HG02588 (cell line): ENCODE measurements around the gene ZBTB7B.
A peak's percentile ranks its signal among the peaks of the same experiment; 100 is the strongest.

ENCODE experiments used
- ATAC-seq: cut with Tn5 transposase; IDR thresholded peaks from one replicate; pipeline ENCODE4 v1.9.1; 2021; ENCODE audit warnings: mild to moderate bottlenecking, moderate library complexity; ENCODE audit not compliant: unreplicated experiment

Gene ZBTB7B

GRCh38 chr1:155002464-155003226, at the start of gene ZBTB7B:
ZBTB7B (plus strand) TSS chr1:155002802; CDS start chr1:155014661, 11,859 bp downstream.
- ATAC-seq, result no peak

GRCh38 chr1:154953611-154954038, 49.0 kb upstream of the ZBTB7B start:
- ATAC-seq, result no peak

DNA sequence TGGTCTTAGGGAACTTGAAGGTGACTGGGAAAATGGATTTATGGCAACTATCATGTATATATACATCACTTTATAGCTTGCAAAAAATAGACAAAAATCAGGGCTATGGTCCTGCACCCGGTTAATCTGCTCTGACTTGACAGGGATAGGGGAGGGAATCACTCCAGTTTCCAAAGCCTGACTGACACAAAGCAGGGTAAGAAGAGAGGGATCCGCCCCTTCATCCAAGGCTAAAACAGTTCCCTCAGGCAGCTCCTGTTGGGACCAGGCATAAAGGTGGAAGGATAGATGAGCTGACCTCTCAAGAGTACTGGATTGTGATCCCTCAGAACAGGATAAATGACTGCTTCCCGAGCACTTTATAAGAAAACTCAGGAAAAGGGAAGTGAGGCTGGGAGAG, 48.1 kb upstream of the ZBTB7B start:
- ATAC-seq, result no peak

GRCh38 chr1:154955039-154955717, 47.4 kb upstream of the ZBTB7B start:
- ATAC-seq, result no peak

DNA sequence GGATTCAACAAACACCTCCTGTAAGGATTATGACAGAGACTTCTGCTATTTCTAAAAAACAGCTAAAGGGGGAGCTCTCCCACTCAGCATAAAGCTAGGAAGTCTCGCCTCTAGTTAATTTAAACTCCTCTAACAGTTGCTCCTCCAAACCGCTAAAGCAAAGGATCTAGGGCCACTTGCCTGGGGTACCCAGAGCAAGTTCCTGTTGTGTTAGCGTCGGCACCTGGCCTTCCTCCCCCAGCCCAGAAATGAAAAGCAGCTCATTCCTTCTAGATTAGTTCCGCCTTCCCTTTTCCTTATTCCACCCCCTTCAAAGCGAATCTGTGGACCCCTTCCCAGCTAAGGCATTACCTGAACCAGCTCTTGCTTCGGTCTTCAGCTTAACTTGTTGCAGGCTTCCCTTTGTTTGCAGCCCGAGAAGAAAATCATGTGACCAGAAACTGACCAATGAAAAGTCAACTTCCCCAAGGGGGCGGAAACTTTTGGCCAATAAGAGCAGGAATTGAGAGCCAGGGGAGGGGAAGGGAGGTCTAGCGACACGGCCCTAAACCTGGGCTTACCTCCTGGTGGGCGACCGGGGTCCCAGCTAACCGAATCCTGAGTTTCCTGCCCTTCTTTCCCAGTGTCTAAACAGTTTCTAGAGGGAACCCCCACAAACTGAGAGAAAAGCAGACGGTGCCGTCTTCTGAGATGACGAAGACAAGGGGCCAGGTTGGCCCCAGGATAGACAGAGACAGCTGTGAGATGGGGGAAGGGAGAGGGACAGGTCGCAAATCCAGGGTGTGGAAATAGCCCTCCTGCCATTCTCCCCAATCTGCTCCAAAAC, 46.7 kb upstream of the ZBTB7B start, which contains the start of gene PBXIP1:
Gene PBXIP1, minus strand, starts transcription at position 382 of the 826 bp plus-strand sequence. CDS start 2,378 bp downstream, outside the sequence.
- ATAC-seq, result peak; percentile 59

GRCh38 chr1:154956544-154956941, 46.1 kb upstream of the ZBTB7B start:
- ATAC-seq, result no peak

DNA sequence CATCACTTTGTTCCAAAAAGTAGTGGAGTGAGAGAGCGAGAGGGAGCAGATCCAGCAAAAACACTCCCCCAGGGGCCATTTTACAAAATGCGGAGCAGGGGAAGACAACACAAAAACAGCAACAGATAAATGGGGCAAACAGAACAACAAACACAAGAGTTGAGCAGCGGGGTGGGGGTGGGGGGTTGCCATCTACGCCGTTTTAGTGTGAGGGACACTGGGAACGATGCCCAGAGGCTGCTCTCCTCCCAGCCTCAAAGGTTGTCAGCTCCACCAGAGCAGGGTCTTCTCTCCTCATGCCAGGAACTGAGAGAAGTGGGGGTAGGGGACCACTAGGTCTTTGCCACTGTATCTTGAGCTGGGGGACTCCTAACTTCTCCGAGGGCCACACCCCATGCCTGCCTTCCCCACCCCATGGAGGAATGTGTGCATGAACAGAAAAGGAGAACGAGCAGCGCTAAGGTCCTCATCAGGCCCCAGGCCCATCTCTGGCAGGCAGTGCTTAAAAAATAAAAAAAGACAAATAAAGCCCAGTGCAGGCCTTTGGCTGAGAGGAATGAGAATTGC, 45.4 kb upstream of the ZBTB7B start:
- ATAC-seq, result no peak

- ATAC-seq, result no peak
These were observed 44.6 kb upstream of the ZBTB7B start for GRCh38 chr1:154958036-154958435.

- ATAC-seq, result no peak
These were observed 43.7 kb upstream of the ZBTB7B start for GRCh38 chr1:154958681-154959425.

GRCh38 chr1:154959426-154959780, 43.2 kb upstream of the ZBTB7B start:
- ATAC-seq, result no peak

GRCh38 chr1:154960446-154961136, 42.0 kb upstream of the ZBTB7B start:
- ATAC-seq, result no peak

GRCh38 chr1:154961207-154962155, 41.1 kb upstream of the ZBTB7B start, which contains the start of gene PYGO2:
PYGO2 (minus strand) TSS chr1:154961782; CDS start chr1:154961576, 206 bp downstream.
- peak; percentile 75 for ATAC-seq

DNA sequence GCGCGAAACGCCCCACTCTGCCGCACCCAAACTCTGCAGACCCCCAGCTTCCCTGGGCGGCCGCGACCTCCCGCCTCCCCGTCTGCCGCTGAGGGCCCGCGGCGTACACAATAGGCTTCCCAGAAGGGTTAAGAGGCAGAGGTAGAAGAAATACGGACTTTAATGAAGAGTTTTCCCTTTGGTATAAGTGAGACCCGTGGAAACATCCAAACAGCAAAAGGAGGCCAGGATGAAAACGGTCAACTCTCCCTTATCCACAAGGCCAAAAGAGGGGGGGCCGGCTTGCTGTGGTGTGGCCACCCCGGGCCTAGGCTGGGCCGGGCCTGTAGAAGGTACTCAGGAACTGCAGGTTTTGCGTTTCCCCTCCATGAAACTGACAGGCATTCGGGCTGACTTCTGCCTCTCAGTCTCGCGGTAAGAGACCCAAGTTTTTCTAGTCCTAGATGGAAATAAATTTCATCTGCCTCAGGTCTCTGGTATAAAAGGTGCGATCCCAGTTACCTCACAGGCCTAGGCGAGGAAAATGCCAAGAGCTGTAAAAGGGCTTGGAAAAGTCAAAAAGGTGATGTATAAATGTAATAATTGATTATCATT, 40.3 kb upstream of the ZBTB7B start:
- ATAC-seq, result no peak

- no peak for ATAC-seq
These were observed 39.7 kb upstream of the ZBTB7B start for GRCh38 chr1:154962795-154963330.

DNA sequence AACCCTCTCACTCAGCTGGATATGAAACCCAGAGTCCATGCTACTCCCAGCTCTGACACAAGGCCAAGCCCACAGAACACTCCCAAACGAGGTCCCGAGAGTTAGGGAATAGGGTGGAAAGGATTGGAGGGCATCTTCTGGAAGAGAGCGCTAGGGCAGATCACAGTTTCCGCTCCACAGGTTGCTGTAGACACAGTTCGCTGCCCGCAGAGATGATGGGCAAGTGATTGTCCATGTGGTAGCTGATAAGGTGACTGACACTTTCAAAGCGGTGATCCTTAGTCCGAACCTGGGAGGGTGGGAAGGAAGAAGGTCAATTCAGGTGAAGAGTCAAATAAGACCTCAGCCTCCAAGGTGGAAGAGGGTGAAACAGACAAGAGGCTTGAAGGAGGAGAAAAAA, 39.0 kb upstream of the ZBTB7B start:
- ATAC-seq, result no peak

DNA sequence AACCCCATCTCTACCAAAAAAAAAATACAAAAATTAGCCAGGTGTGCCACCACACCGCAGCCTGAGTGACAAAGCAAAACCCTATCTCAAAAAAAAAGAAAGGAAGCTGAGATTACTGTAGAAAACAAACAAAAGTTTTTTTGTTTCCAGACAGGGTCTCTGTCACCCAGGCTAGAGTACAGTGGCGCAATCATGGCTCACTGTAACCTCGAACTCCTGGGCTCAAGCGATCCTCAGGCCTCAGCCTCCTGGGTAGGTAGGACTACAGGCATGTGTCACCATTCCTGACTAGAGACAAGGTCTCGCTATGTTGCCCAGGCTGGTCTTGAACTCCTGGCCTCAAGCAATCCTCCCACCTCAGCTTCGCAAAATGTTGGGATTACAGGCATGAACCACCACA, 38.2 kb upstream of the ZBTB7B start:
- no peak for ATAC-seq

GRCh38 chr1:154966111-154966510, 36.5 kb upstream of the ZBTB7B start:
- ATAC-seq, result no peak
